Measurements from ENCODE around the gene NR6A1.

NR6A1 gene

GRCh38 chr9:124781967-124782660, 11.0 kb upstream of the NR6A1 start:
- Histone ChIP-seq H3K27ac (peak overlapping the region in 1 of 2 donors; percentile 70), H3K4me3 (no peak overlapping the region)
- no peak for DNase-seq (ENCODE audit: low spot score)
- no peak for TF ChIP-seq CTCF (IDR thresholded peaks at IDR 0.05)

GRCh38 chr9:124780757-124781151, 9.6 kb upstream of the NR6A1 start:
- TF ChIP-seq CTCF (IDR thresholded peaks at IDR 0.05), result no peak
- H3K4me3 ChIP-seq, result no peak overlapping the region
- DNase-seq (ENCODE audit: low spot score), result no peak
- H3K27ac ChIP-seq, result peak overlapping the region in 1 of 2 donors; percentile 85

- no peak for DNase-seq (ENCODE audit: low spot score)
- Histone ChIP-seq H3K4me3 (peak overlapping the region; percentile 37), H3K27ac (peak overlapping the region in 1 of 2 donors; percentile 85)
- TF ChIP-seq CTCF (IDR thresholded peaks at IDR 0.05), result no peak
Observed at GRCh38 chr9:124780060-124780756, 9.1 kb upstream of the NR6A1 start.

- H3K4me3 ChIP-seq, result peak overlapping the region; percentile 37
- H3K27ac ChIP-seq, result peak overlapping the region; percentile 3 to 85
- no peak for DNase-seq (ENCODE audit: low spot score)
- TF ChIP-seq CTCF (IDR thresholded peaks at IDR 0.05), result no peak
Observed at GRCh38 chr9:124779368-124780059, 8.4 kb upstream of the NR6A1 start.

GRCh38 chr9:124778575-124779367, 7.7 kb upstream of the NR6A1 start:
- Histone ChIP-seq H3K4me3 (no peak overlapping the region), H3K27ac (peak overlapping the region; percentile 3 to 85)
- DNase-seq (ENCODE audit: low spot score), result no peak
- no peak for TF ChIP-seq CTCF (IDR thresholded peaks at IDR 0.05)

- peak within 1 kb of the TSS; percentile 2 to 78 for H3K27ac ChIP-seq
- H3K4me3 ChIP-seq, result peak within 1 kb of the TSS; percentile 93
- DNase-seq (ENCODE audit: low spot score), result no peak
- TF ChIP-seq CTCF (IDR thresholded peaks at IDR 0.05), result no peak
Observed at GRCh38 chr9:124776954-124777648, 6.0 kb upstream of the NR6A1 start, which contains the start of gene OLFML2A. OLFML2A (plus strand) TSS chr9:124777133; CDS start chr9:124777271, 138 bp downstream.

Measured in coronary artery (tissue), 2 donors.